Measurements from ENCODE around the gene EBF3.

Gene EBF3

GRCh38 chr10:129870961-129871621, 93.0 kb downstream of the EBF3 start:
- peak; percentile 82 for DNase-seq (ENCODE audit: low spot score)

DNA sequence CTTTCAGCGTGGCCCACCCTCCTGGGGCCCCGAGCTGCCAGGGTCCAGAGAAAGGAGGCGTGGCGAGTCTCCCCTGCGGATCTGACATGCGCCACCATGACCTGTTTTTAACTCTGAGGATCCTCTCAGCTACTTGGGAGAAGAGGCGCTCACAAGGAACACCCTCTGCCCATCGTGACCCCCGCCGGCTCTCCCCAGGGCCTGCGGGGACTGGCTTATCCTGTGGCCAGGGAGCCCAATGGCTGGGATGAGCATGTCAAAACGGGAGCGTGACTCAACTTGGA, 93.7 kb downstream of the EBF3 start:
- no peak for DNase-seq (ENCODE audit: low spot score)

- DNase-seq (ENCODE audit: low spot score), result no peak
These were observed 94.2 kb downstream of the EBF3 start for GRCh38 chr10:129869596-129870473.

DNA sequence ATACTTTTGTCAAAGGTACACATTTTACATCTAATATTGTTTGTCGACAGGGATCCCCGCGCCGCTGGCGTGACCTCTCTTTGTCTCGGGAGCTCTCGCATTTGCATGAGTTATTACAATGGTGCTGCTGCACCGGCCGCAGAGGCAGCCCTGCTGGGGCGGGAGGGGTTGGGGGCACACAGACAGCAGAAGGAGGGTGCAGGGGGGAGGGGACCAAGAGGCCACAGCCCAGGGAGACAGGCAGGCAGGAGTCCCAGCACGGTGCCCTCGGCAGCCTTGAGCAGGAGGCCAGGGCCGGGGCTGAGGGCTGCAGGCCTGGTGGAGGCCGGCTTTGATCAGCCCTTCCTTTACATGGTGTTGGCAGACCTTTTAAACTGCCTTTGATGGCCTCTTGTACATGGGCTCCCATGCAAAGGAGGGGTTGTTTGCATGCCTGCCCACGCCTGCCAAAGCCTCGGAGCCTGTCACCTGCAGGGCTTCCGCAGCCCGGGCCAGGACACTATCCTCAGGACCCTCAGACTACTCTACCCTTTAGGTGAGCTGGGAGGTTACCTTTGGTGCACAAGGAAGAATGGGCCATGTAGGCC, 95.5 kb downstream of the EBF3 start:
- DNase-seq (ENCODE audit: low spot score), result no peak

- no peak for DNase-seq (ENCODE audit: low spot score)
These were observed 96.4 kb downstream of the EBF3 start for GRCh38 chr10:129867631-129868179.

DNA sequence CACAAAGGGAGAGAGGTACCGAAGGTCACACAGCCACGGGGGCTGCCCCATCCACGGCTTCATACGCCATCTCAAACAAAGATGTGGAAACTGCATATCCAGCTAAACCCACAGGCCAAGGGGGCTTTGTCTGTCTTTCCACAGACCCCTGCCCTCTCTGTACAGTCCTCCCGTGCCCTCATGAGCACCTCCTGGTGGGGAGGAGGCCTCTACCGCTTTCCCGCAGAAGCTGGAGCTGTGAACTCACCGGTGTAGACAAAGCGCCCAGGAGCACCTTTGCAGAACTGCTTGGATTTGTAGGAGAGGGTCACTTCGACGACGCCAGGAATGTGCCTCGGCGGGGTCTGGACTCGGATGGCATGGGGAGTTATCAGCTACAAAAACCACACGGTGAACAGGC, 97.2 kb downstream of the EBF3 start:
- no peak for DNase-seq (ENCODE audit: low spot score)

DNA sequence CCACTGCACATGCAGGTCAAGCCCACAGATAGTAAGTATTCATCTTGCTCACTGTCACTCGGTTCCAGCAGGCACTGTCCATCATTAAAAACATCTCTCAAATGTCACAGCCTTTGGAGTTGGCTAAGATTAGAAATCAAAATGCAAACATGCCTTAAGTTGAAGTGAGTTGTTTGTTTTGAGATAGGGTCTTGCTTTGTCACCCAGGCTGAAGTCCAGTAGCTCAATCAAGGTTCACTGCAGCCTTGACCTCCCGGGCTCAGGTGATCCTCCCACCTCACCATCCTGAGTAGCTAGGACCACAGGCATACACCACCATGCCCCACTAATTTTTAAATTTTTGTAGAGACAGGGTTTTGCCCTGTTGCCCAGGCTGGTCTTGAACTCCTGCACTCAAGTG, 98.1 kb downstream of the EBF3 start:
- DNase-seq (ENCODE audit: low spot score), result no peak

- DNase-seq (ENCODE audit: low spot score), result no peak
These were observed 98.7 kb downstream of the EBF3 start for GRCh38 chr10:129865413-129865812.

- peak; percentile 34 for DNase-seq (ENCODE audit: low spot score)
These were observed 99.4 kb downstream of the EBF3 start for GRCh38 chr10:129864601-129865126.

DNA sequence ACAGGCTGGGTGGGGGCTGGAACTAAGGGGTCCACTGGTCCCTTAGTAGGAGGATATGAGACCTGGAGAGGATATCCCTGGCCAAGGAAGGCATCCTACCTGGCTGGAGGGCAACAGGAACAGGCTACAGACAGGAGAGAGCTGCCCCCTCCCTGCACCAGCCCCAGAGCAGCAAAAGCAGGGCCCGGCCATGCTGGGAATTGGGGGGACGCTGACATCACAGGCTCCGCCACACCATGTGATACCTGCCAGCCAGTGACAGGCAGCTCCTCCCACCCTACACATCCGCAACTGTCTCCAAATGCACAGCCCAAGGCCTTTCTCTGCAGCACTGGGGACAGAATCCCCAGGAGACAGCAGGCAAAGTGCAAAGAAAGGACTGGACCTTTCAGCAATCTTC, 100.0 kb downstream of the EBF3 start:
- no peak for DNase-seq (ENCODE audit: low spot score)

DNA sequence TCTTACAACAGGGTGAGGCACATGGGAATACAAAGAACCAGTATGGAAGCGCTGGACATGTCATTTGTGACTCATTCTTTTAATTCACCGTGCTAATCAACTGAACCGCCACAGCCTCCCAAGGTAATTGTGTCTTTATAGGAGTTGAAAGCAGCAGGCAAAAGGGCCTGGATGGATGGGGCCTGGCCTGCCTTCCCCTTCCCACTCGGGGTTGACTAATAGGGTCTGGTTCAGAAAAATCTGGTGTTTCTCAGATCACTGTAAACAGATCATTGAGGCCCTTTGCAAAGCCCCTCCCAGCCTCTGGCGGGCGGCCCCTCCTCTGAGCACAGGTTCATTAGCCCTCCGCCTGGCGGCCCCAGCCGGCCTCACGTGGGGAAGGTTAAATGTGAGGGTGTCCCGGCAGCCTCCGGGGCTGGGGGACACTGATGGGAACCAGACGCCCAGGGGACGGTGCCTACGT, 100.8 kb downstream of the EBF3 start:
- DNase-seq (ENCODE audit: low spot score), result no peak

GRCh38 chr10:129861776-129862531, 102.1 kb downstream of the EBF3 start:
- no peak for DNase-seq (ENCODE audit: low spot score)

- DNase-seq (ENCODE audit: low spot score), result no peak
These were observed 103.7 kb downstream of the EBF3 start for GRCh38 chr10:129860396-129860795.

DNA sequence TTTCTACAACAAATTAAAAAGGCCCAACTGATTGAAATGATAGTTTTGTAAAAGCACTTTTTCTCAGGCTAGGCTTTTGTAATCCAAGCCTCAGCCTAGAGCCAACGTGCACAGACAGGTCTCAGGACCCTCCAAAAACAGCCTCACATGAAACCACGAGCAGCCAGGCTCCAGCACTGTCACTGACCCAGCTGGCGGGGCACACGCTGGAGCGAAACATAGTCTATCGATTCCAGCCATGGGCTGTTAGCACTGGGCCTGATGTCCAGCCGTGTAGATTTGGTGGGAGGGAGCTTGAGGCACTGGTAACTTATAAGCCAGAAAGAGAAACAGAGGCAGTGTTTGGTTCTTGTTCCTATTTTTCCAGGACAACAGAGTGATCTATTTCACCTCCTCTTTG, 104.5 kb downstream of the EBF3 start:
- no peak for DNase-seq (ENCODE audit: low spot score)

DNA sequence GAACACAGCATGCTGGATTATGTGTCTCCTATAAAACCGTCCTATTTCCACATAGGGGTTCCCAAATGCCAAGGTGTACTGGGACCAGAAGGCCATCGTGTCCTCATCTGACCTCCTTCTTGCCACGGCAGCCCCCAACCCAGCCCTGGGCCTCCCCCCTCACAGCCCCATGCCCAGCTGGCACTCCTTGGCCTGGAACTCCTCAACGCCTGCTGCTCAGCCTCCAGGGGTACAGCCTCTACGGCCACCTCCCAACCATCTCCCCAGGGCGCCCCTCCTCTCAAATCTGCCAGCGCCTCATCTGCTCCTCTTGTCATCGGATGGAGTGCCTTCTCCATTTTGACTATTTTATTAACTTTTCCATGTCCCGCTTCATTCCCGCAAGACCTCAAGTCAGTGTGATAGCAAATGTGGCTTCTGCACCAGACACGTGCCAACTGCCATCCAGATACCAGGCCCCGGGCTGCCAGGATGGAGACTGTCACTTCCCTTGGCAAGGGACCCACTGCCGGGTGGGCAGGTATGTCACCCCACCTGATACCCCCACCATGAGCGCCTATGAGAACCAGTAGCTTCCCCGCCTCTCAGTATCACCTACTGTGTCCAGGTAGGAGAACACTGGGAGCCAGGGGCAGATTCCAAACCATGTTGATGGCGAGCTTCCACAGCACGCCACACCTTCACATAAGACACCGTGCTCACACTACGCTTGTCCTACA, 106.7 kb downstream of the EBF3 start:
- no peak for DNase-seq (ENCODE audit: low spot score)

DNA sequence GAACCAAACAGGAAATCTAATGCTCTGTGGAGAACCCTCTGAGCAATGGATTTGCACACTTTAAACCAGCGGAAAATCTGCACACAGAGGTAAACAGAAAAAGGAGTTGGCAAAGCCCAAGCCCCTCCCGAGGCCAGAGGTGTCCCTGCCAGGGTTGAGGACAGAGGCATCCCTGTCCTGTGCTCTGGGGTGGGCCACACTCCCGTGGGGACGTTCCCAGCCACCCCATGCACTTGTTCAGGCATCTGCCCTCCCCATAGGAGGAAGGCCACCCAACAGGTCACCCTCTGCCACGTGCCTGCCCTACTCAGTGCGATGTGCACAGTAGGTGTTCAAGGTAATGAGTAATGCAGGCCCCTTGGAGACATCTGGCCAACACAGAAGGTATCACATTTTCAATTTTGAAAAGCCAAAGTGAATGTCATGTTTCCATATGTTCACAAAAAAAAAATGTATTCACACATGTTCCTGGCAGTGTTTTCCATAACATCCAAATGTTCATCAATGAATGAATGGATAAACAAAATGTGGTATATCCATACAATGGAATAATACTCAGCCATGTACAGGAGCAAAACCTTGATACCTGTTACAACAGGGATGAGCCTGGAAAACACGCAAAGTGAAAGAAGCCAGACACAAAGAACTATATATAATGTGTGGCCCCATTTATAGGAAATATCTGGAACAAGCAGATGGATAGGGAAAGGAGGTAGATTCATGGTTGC, 108.1 kb downstream of the EBF3 start:
- DNase-seq (ENCODE audit: low spot score), result no peak

- DNase-seq (ENCODE audit: low spot score), result no peak
These were observed 109.0 kb downstream of the EBF3 start for GRCh38 chr10:129854796-129855705.

- DNase-seq (ENCODE audit: low spot score), result no peak
These were observed 109.9 kb downstream of the EBF3 start for GRCh38 chr10:129854158-129854557.

DNA sequence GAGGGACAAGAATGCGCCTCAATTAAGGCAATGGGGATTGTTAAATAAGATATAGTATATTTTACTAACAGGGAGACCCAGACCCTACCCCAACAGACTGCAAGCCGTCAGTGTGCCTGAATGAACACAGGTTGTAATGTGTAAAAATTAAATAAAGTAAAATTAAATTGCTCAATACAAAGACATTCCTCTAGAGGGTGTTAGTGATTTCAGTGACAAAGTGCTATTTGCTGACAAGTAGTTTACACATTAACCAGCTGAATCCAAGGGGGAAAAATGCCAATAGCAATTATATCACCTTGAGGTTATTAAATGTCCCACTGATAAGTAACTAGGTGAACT, 110.5 kb downstream of the EBF3 start:
- DNase-seq (ENCODE audit: low spot score), result peak; percentile 55
